Epithelial cell of esophagus (primary cell): Measurements from ENCODE around the gene ADAT2.

Experiments used
- DNase-seq: peaks from one replicate; pipeline ENCODE4 v3.0.0; 2010; ENCODE audit warnings: low read depth
- H3K4me3 ChIP-seq: 2 replicates; pipeline ENCODE4 v1.5.1; 2011; ENCODE audit warnings: mild to moderate bottlenecking, low read length, control low read depth
- CTCF ChIP-seq: IDR thresholded peaks from 2 replicates; pipeline ENCODE4 v1.5.1; 2011; ENCODE audit warnings: low read depth, mild to moderate bottlenecking, low read length, control low read depth, inconsistent platforms; ENCODE audit not compliant: insufficient read depth; ENCODE audit errors: missing control alignments

ADAT2 gene

GRCh38 chr6:143405373-143406154 is 44.9 kb downstream of the ADAT2 start:
- DNase-seq, result peak; percentile 50
- no peak for TF ChIP-seq CTCF
- no peak overlapping the region for H3K4me3 ChIP-seq

GRCh38 chr6:143402721-143403336 is 47.7 kb downstream of the ADAT2 start:
- no peak overlapping the region for H3K4me3 ChIP-seq
- DNase-seq, result no peak
- TF ChIP-seq CTCF, result no peak

GRCh38 chr6:143401636-143402370 is 48.7 kb downstream of the ADAT2 start:
- peak; percentile 40 for DNase-seq
- TF ChIP-seq CTCF, result no peak
- H3K4me3 ChIP-seq, result no peak overlapping the region

- DNase-seq, result no peak
- no peak overlapping the region for H3K4me3 ChIP-seq
- TF ChIP-seq CTCF, result no peak
These were observed 49.4 kb downstream of the ADAT2 start for GRCh38 chr6:143401068-143401446.

- DNase-seq, result peak; percentile 46
- TF ChIP-seq CTCF, result no peak
- H3K4me3 ChIP-seq, result no peak overlapping the region
These were observed 50.0 kb downstream of the ADAT2 start for GRCh38 chr6:143400258-143401067.

- DNase-seq, result no peak
- no peak overlapping the region for H3K4me3 ChIP-seq
- no peak for TF ChIP-seq CTCF
These were observed 50.7 kb downstream of the ADAT2 start for GRCh38 chr6:143399775-143400174.
